ENCODE data around the gene PODXL2. TPM values are rescaled to one million over a fixed set of nuclear protein-coding genes. Genes with fewer than 3 reads are reported as not detected.

PODXL2 gene
- total RNA-seq, 1 donor from 2014 or later = 5.7 TPM

- no peak overlapping the region for H3K27ac Mint-ChIP-seq (ENCODE audit: unreplicated experiment)
- H3K9me3 Mint-ChIP-seq (ENCODE audit: unreplicated experiment) = no peaks in the 10 kb centered on the region
- peaks cover 24% of the 10 kb centered on the region for H3K36me3 Mint-ChIP-seq (ENCODE audit: unreplicated experiment)
- DNase-seq (ENCODE audit: extremely low spot score, unreplicated experiment) = no peak
- TF ChIP-seq CTCF (IDR thresholded peaks at IDR 0.05) = no peak
- H3K4me3 Mint-ChIP-seq (ENCODE audit: unreplicated experiment) = no peak overlapping the region
- peaks cover 24% of the 10 kb centered on the region for H3K27me3 Mint-ChIP-seq (ENCODE audit: unreplicated experiment)
- H3K4me1 Mint-ChIP-seq (ENCODE audit: unreplicated experiment) = no peaks in the 10 kb centered on the region
Measured at GRCh38 chr3:127622772-127623576, 6.0 kb upstream of the PODXL2 start.

DNA sequence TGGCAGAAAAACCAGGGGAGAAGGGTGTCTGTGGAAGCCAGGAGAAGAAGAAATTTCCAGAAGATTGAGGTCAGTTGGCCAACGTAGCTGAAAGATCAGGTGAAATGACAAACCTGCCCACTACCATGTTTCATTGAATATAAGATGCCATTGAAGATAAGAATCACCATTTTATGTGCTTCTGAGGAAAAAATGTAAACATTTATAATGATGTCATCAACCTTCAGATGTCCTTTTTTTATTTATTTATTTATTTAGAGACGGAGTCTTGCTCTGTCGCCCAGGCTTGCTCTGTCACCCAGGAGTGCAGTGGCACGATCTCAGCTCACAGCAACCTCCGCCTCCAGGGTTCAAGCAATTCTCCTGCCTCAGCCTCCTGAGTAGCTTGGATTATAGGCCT lies 4.9 kb upstream of the PODXL2 start:
- Mint-ChIP-seq H3K36me3 (ENCODE audit: unreplicated experiment) (peaks cover 17% of the 10 kb centered on the region), H3K4me3 (ENCODE audit: unreplicated experiment) (no peak overlapping the region), H3K27ac (ENCODE audit: unreplicated experiment) (no peak overlapping the region), H3K4me1 (ENCODE audit: unreplicated experiment) (peaks cover 3% of the 10 kb centered on the region), H3K9me3 (ENCODE audit: unreplicated experiment) (no peaks in the 10 kb centered on the region), H3K27me3 (ENCODE audit: unreplicated experiment) (peaks cover 32% of the 10 kb centered on the region)
- DNase-seq (ENCODE audit: extremely low spot score, unreplicated experiment) = no peak
- TF ChIP-seq CTCF (IDR thresholded peaks at IDR 0.05) = no peak

- TF ChIP-seq CTCF (IDR thresholded peaks at IDR 0.05) = no peak
- H3K4me1 Mint-ChIP-seq (ENCODE audit: unreplicated experiment) = peaks cover 12% of the 10 kb centered on the region
- no peak overlapping the region for H3K4me3 Mint-ChIP-seq (ENCODE audit: unreplicated experiment)
- H3K27me3 Mint-ChIP-seq (ENCODE audit: unreplicated experiment) = peaks cover 42% of the 10 kb centered on the region
- no peak overlapping the region for H3K27ac Mint-ChIP-seq (ENCODE audit: unreplicated experiment)
- peaks cover 11% of the 10 kb centered on the region for H3K36me3 Mint-ChIP-seq (ENCODE audit: unreplicated experiment)
- H3K9me3 Mint-ChIP-seq (ENCODE audit: unreplicated experiment) = no peaks in the 10 kb centered on the region
- no peak for DNase-seq (ENCODE audit: extremely low spot score, unreplicated experiment)
Measured at GRCh38 chr3:127625821-127626220, 3.2 kb upstream of the PODXL2 start.

DNA sequence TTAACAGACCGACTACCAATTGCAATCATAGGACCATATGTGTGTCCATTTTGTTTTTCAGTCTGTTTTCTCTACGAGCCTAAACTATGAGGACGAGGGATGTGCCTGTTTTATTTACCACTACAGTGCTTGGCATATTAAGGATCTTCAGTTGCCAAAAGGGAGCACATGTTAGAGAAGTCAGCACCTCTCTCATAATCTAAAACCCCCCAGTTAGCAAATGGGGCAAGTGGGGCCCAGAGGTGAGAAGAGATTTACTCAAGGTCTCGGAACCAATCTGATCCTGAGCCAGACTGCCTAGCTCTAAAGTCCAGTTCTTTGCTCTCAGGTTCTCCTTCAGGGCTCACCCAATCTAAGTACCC lies 578 bp upstream of the PODXL2 start:
- Mint-ChIP-seq H3K27ac (ENCODE audit: unreplicated experiment) (no peak overlapping the region), H3K9me3 (ENCODE audit: unreplicated experiment) (no peaks in the 10 kb centered on the region), H3K36me3 (ENCODE audit: unreplicated experiment) (peaks cover 2% of the 10 kb centered on the region), H3K4me1 (ENCODE audit: unreplicated experiment) (peaks cover 19% of the 10 kb centered on the region), H3K4me3 (ENCODE audit: unreplicated experiment) (peak overlapping the region; percentile 66), H3K27me3 (ENCODE audit: unreplicated experiment) (peaks cover 53% of the 10 kb centered on the region)
- no peak for DNase-seq (ENCODE audit: extremely low spot score, unreplicated experiment)
- no peak for TF ChIP-seq CTCF (IDR thresholded peaks at IDR 0.05)

DNA sequence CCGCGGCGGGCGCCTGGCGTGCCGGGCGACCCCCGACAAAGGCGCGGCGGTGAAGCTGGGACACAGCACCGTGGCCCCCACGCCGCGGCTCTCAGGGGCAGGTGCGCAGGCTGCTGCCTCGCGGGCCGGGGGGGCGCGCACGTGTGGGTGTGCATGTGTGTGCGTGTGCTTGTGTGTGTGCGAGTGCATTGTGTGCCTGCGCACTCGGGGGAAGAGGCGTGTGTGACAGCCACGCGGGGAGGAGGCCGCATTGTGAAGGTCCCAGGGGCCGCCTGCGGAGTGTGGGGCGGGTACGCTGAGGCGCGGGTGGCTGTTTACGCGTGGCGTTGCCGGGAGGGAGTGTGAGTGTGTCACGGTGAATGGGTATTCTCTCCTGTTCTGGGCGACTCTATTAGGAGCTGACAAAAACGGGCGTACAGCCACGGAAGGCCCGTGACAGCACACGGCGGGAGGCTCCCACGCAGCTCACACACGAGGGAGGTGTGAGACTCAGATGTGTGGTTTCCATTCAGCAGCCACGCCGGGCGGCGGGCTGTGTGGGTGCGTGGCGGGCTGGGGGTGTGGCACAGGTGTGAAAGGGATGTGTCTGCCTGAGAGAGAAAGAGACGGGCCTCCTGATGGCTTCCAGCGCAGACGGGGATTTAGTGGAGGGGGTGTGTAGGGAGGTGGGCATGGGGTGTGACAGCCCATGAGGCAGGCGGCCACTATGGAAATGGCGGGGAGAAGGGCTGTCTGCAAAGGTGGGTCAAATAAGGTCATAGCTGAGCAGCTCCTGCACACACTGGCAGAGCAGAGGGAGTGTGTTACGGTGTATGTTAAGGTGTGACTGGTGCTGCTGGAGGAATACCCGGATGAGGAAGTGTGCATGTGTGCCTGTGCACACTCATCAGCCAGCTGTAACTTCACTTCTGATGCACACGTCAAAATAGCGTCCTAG lies 750 bp downstream of the PODXL2 start:
- peaks cover 19% of the 10 kb centered on the region for H3K4me1 Mint-ChIP-seq (ENCODE audit: unreplicated experiment)
- H3K9me3 Mint-ChIP-seq (ENCODE audit: unreplicated experiment) = no peaks in the 10 kb centered on the region
- peaks cover 53% of the 10 kb centered on the region for H3K27me3 Mint-ChIP-seq (ENCODE audit: unreplicated experiment)
- no peak overlapping the region for H3K27ac Mint-ChIP-seq (ENCODE audit: unreplicated experiment)
- H3K36me3 Mint-ChIP-seq (ENCODE audit: unreplicated experiment) = peaks cover 2% of the 10 kb centered on the region
- TF ChIP-seq CTCF (IDR thresholded peaks at IDR 0.05) = no peak
- H3K4me3 Mint-ChIP-seq (ENCODE audit: unreplicated experiment) = peak overlapping the region; percentile 55
- DNase-seq (ENCODE audit: extremely low spot score, unreplicated experiment) = no peak
